Measurements from ENCODE around the gene WAS.
A peak's percentile ranks its signal among the peaks of the same experiment; 100 is the strongest.
"Not testable (repeated sequence)": the region's sequence is repeated elsewhere in the genome, so short reads cannot be mapped to it uniquely, and the experiment has no call there.

The WAS gene

GRCh38 chrX:48691746-48692145 lies 8.1 kb downstream of the WAS start:
- CTCF ChIA-PET: interaction anchor here (1.6 kb wide), 1 partner anchor 8 kb away, joined by 6 read pairs; the partner anchor contains the start of gene WAS
- no CpG with 5 or more reads among the region's 5 CpGs for WGBS (ENCODE audit: insufficient coverage)
- H3K36me3 ChIP-seq (ENCODE audit: control insufficient read depth in 4 of 4, insufficient read depth in 4 of 4, low read length in 3 of 4): peaks cover 0 to 27% (median 14%) of the 10 kb centered on the region in 4 experiments
- DNase-seq; H3K27ac ChIP-seq (ENCODE audit: insufficient read depth in 1 of 2, low read depth in 1 of 2, low read length in 2 of 2, poor library complexity in 1 of 2, severe bottlenecking in 2 of 2); H3K4me3 ChIP-seq (ENCODE audit: control insufficient read depth in 1 of 7, extremely low read depth in 1 of 7, insufficient read depth in 4 of 7, low read depth in 2 of 7, low read length in 6 of 7); H3K27me3 ChIP-seq (replicated peaks in 2 of 5; ENCODE audit: control insufficient read depth in 4 of 5, insufficient read depth in 5 of 5, low read length in 4 of 5); POLR2A ChIA-PET; H3K9me3 ChIP-seq (ENCODE audit: control extremely low read depth in 1 of 5, control insufficient read depth in 4 of 5, insufficient read depth in 2 of 5, low read depth in 1 of 5, low read length in 4 of 5): not testable (repeated sequence)
- H3K4me1 ChIP-seq (ENCODE audit: control extremely low read depth in 1 of 4, control insufficient read depth in 4 of 4, insufficient read depth in 4 of 4, low read length in 3 of 4): peaks cover 2 to 16% (median 12%) of the 10 kb centered on the region in 4 experiments

- Histone ChIP-seq H3K36me3 (ENCODE audit: control insufficient read depth in 4 of 4, insufficient read depth in 4 of 4, low read length in 3 of 4) (peaks cover 0 to 13% (median 4%) of the 10 kb centered on the region in 4 experiments), H3K4me1 (ENCODE audit: control extremely low read depth in 1 of 4, control insufficient read depth in 4 of 4, insufficient read depth in 4 of 4, low read length in 3 of 4) (peaks cover 4 to 22% (median 16%) of the 10 kb centered on the region in 4 experiments), H3K4me3 (ENCODE audit: control insufficient read depth in 1 of 7, extremely low read depth in 1 of 7, insufficient read depth in 4 of 7, low read depth in 2 of 7, low read length in 6 of 7) (peak overlapping the region in 1 of 7 experiments; percentile 82), H3K27ac (ENCODE audit: insufficient read depth in 1 of 2, low read depth in 1 of 2, low read length in 2 of 2, poor library complexity in 1 of 2, severe bottlenecking in 2 of 2) (no peak overlapping the region), H3K27me3 (replicated peaks in 2 of 5; ENCODE audit: control insufficient read depth in 4 of 5, insufficient read depth in 5 of 5, low read length in 4 of 5) (no peaks in the 10 kb centered on the region), H3K9me3 (ENCODE audit: control extremely low read depth in 1 of 5, control insufficient read depth in 4 of 5, insufficient read depth in 2 of 5, low read depth in 1 of 5, low read length in 4 of 5) (no peaks in the 10 kb centered on the region)
- ChIA-PET POLR2A (interaction anchor here (0.5 kb wide), 1 partner anchor 385 kb away, joined by 5 read pairs; no protein-coding TSS in a partner anchor), CTCF (interaction anchor here (1.1 kb wide), 1 partner anchor 12 kb away, joined by 4 read pairs; no protein-coding TSS in a partner anchor)
- 61% methylated on average over 14 of the region's 15 CpGs for whole genome bisulfite sequencing (ENCODE audit: insufficient coverage)
- DNase-seq: peak in 2 of 3 donors; percentile 17 to 42
Measured at GRCh38 chrX:48694776-48695533, 11.4 kb downstream of the WAS start.

- POLR2A ChIA-PET: interaction anchor here (0.5 kb wide), 1 partner anchor 385 kb away, joined by 5 read pairs; no protein-coding TSS in a partner anchor
- Histone ChIP-seq H3K4me1 (ENCODE audit: control extremely low read depth in 1 of 4, control insufficient read depth in 4 of 4, insufficient read depth in 4 of 4, low read length in 3 of 4) (peaks cover 4 to 23% (median 17%) of the 10 kb centered on the region in 4 experiments), H3K9me3 (ENCODE audit: control extremely low read depth in 1 of 5, control insufficient read depth in 4 of 5, insufficient read depth in 2 of 5, low read depth in 1 of 5, low read length in 4 of 5) (no peaks in the 10 kb centered on the region), H3K4me3 (ENCODE audit: control insufficient read depth in 1 of 7, extremely low read depth in 1 of 7, insufficient read depth in 4 of 7, low read depth in 2 of 7, low read length in 6 of 7) (peak overlapping the region in 5 of 7 experiments; percentile 57 to 82 (median 74)), H3K27ac (ENCODE audit: insufficient read depth in 1 of 2, low read depth in 1 of 2, low read length in 2 of 2, poor library complexity in 1 of 2, severe bottlenecking in 2 of 2) (peak overlapping the region in 1 of 2 experiments; percentile 81), H3K27me3 (replicated peaks in 2 of 5; ENCODE audit: control insufficient read depth in 4 of 5, insufficient read depth in 5 of 5, low read length in 4 of 5) (no peaks in the 10 kb centered on the region), H3K36me3 (ENCODE audit: control insufficient read depth in 4 of 4, insufficient read depth in 4 of 4, low read length in 3 of 4) (peaks cover 0 to 16% (median 7%) of the 10 kb centered on the region in 4 experiments)
- WGBS (ENCODE audit: insufficient coverage): 77% methylated on average over 14 of the region's 14 CpGs
- peak in 1 of 3 donors; percentile 6 for DNase-seq
- CTCF ChIA-PET: interaction anchor here (1.1 kb wide), 1 partner anchor 13 kb away, joined by 4 read pairs; no protein-coding TSS in a partner anchor
Measured at GRCh38 chrX:48695534-48695896, 11.9 kb downstream of the WAS start.

- H3K27ac ChIP-seq (ENCODE audit: insufficient read depth in 1 of 2, low read depth in 1 of 2, low read length in 2 of 2, poor library complexity in 1 of 2, severe bottlenecking in 2 of 2): peak overlapping the region; percentile 25 to 81
- CTCF ChIA-PET: interaction anchor here (1.1 kb wide), 2 partner anchors 13 to 19 kb away, joined by 4 read pairs; no protein-coding TSS in a partner anchor
- WGBS (ENCODE audit: insufficient coverage): 46% methylated on average over 7 of the region's 8 CpGs
- H3K9me3 ChIP-seq (ENCODE audit: control extremely low read depth in 1 of 5, control insufficient read depth in 4 of 5, insufficient read depth in 2 of 5, low read depth in 1 of 5, low read length in 4 of 5): no peaks in the 10 kb centered on the region
- H3K4me3 ChIP-seq (ENCODE audit: control insufficient read depth in 1 of 7, extremely low read depth in 1 of 7, insufficient read depth in 4 of 7, low read depth in 2 of 7, low read length in 6 of 7): peak overlapping the region; percentile 40 to 82 (median 74)
- H3K4me1 ChIP-seq (ENCODE audit: control extremely low read depth in 1 of 4, control insufficient read depth in 4 of 4, insufficient read depth in 4 of 4, low read length in 3 of 4): peaks cover 4 to 25% (median 17%) of the 10 kb centered on the region in 4 experiments
- peaks cover 0 to 18% (median 9%) of the 10 kb centered on the region in 4 experiments for H3K36me3 ChIP-seq (ENCODE audit: control insufficient read depth in 4 of 4, insufficient read depth in 4 of 4, low read length in 3 of 4)
- H3K27me3 ChIP-seq (replicated peaks in 2 of 5; ENCODE audit: control insufficient read depth in 4 of 5, insufficient read depth in 5 of 5, low read length in 4 of 5): no peaks in the 10 kb centered on the region
- DNase-seq: peak in 2 of 3 donors; percentile 6 to 7
- POLR2A ChIA-PET: interaction anchor here (0.5 to 0.9 kb wide), 2 partner anchors 47 to 385 kb away, joined by 4 to 5 read pairs; no protein-coding TSS in a partner anchor
Measured at GRCh38 chrX:48695925-48696300, 12.3 kb downstream of the WAS start.

- Histone ChIP-seq H3K27me3 (replicated peaks in 2 of 5; ENCODE audit: control insufficient read depth in 4 of 5, insufficient read depth in 5 of 5, low read length in 4 of 5) (no peaks in the 10 kb centered on the region), H3K36me3 (ENCODE audit: control insufficient read depth in 4 of 4, insufficient read depth in 4 of 4, low read length in 3 of 4) (peaks cover 0 to 23% (median 12%) of the 10 kb centered on the region in 4 experiments), H3K9me3 (ENCODE audit: control extremely low read depth in 1 of 5, control insufficient read depth in 4 of 5, insufficient read depth in 2 of 5, low read depth in 1 of 5, low read length in 4 of 5) (no peaks in the 10 kb centered on the region), H3K27ac (ENCODE audit: insufficient read depth in 1 of 2, low read depth in 1 of 2, low read length in 2 of 2, poor library complexity in 1 of 2, severe bottlenecking in 2 of 2) (peak within 1 kb of the TSS; percentile 33 to 81), H3K4me1 (ENCODE audit: control extremely low read depth in 1 of 4, control insufficient read depth in 4 of 4, insufficient read depth in 4 of 4, low read length in 3 of 4) (peaks cover 4 to 27% (median 17%) of the 10 kb centered on the region in 4 experiments), H3K4me3 (ENCODE audit: control insufficient read depth in 1 of 7, extremely low read depth in 1 of 7, insufficient read depth in 4 of 7, low read depth in 2 of 7, low read length in 6 of 7) (peak within 1 kb of the TSS; percentile 45 to 82 (median 74))
- 32% methylated on average over 49 of the region's 66 CpGs for WGBS (ENCODE audit: insufficient coverage)
- POLR2A ChIA-PET: interaction anchor here (0.6 to 0.9 kb wide), 2 partner anchors 48 to 382 kb away, joined by 3 to 4 read pairs; no protein-coding TSS in a partner anchor
- peak; percentile 87 to 94 (median 93) for DNase-seq
- CTCF ChIA-PET: interaction anchor here (1.1 kb wide), 2 partner anchors 14 to 19 kb away, joined by 4 read pairs; no protein-coding TSS in a partner anchor
Measured at GRCh38 chrX:48696301-48696908, 12.8 kb downstream of the WAS start, which contains the start of gene SUV39H1. TSS of gene SUV39H1 (plus strand) at chrX:48696734. CDS start at chrX:48696785, 51 bp downstream.

- DNase-seq: peak in 2 of 3 donors; percentile 46 to 55
- CTCF ChIA-PET: interaction anchor here (1.0 to 1.1 kb wide), 3 partner anchors 12 to 49 kb away, joined by 3 to 4 read pairs (median 3); no protein-coding TSS in a partner anchor
- Histone ChIP-seq H3K9me3 (ENCODE audit: control extremely low read depth in 1 of 5, control insufficient read depth in 4 of 5, insufficient read depth in 2 of 5, low read depth in 1 of 5, low read length in 4 of 5) (no peaks in the 10 kb centered on the region), H3K36me3 (ENCODE audit: control insufficient read depth in 4 of 4, insufficient read depth in 4 of 4, low read length in 3 of 4) (peaks cover 0 to 29% (median 15%) of the 10 kb centered on the region in 4 experiments), H3K4me3 (ENCODE audit: control insufficient read depth in 1 of 7, extremely low read depth in 1 of 7, insufficient read depth in 4 of 7, low read depth in 2 of 7, low read length in 6 of 7) (peak overlapping the region; percentile 31 to 82 (median 74)), H3K27me3 (replicated peaks in 2 of 5; ENCODE audit: control insufficient read depth in 4 of 5, insufficient read depth in 5 of 5, low read length in 4 of 5) (no peaks in the 10 kb centered on the region), H3K27ac (ENCODE audit: insufficient read depth in 1 of 2, low read depth in 1 of 2, low read length in 2 of 2, poor library complexity in 1 of 2, severe bottlenecking in 2 of 2) (peak overlapping the region; percentile 33 to 81), H3K4me1 (ENCODE audit: control extremely low read depth in 1 of 4, control insufficient read depth in 4 of 4, insufficient read depth in 4 of 4, low read length in 3 of 4) (peaks cover 4 to 27% (median 17%) of the 10 kb centered on the region in 4 experiments)
- 42% methylated on average over 39 of the region's 56 CpGs for WGBS (ENCODE audit: insufficient coverage)
- POLR2A ChIA-PET: interaction anchor here (0.6 to 0.9 kb wide), 2 partner anchors 49 to 382 kb away, joined by 3 to 4 read pairs; no protein-coding TSS in a partner anchor
Measured at GRCh38 chrX:48696909-48697727, 13.5 kb downstream of the WAS start.
